GM19240 (cell line): ENCODE results near the gene TSEN15.

Experiments used
- DNase-seq: peaks from one replicate; pipeline ENCODE4 v3.0.0; 2011; ENCODE audit warnings: low spot score; ENCODE audit not compliant: insufficient read length

TSEN15 gene

DNA sequence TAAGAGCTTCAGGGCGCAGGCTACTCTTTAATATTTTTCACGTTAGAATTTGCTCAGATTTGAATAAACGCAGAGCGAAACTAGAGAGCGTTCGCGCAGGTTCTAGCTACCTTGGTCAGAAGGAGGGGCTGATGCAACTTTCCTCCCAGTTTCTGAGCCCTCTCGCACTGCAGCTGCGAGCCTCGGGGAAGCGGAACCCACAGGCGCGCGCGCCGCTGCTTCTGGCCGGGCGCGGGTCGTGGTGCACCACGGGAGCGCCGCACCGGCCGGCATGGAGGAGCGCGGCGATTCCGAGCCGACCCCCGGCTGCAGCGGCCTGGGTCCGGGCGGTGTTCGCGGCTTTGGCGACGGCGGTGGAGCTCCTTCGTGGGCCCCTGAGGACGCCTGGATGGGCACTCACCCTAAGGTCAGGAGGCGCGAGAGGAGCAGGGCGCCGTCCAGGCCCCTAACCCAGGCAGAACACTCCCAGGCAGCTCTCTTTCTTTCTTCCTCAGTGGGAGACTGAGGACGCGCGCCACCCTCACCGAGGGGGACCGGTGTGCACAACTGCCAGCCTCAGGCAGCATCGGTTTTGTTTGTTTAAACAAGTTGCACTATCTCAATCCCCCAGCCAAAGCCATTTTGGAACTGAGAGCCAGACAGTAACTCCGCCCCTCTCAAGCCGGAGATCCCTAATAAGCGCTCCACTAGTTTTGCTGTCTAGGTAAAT lies at the start of gene TSEN15:
Gene TSEN15 (plus strand): TSS at position 246 of the 709 bp plus-strand sequence. CDS start 26 bp downstream, at position 272.
- peak; percentile 65 for DNase-seq

- DNase-seq: no peak
Measured at GRCh38 chr1:184002071-184002470, 49.5 kb upstream of the TSEN15 start.

DNA sequence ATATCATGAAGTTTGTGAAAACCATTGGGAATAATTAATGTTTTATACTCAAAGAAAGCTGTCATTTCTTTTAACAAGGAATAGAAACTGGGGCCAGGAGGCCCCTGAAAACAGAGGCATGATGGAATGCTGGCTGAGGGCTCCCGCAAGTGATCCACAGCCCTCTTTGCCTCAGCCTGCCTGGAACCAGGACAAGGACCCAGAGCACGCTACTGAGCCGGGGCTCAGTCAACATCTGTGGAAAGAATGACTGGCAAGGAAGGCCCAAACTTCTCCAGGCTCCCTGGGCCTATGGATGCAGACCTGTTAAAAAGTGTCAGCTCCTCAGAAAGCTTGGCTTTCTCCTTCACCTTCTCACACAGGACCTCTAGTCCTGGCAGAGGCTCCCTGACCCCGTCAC lies 46.6 kb upstream of the TSEN15 start:
- no peak for DNase-seq

- DNase-seq: no peak
Measured at GRCh38 chr1:184005506-184005905, 46.0 kb upstream of the TSEN15 start.

DNA sequence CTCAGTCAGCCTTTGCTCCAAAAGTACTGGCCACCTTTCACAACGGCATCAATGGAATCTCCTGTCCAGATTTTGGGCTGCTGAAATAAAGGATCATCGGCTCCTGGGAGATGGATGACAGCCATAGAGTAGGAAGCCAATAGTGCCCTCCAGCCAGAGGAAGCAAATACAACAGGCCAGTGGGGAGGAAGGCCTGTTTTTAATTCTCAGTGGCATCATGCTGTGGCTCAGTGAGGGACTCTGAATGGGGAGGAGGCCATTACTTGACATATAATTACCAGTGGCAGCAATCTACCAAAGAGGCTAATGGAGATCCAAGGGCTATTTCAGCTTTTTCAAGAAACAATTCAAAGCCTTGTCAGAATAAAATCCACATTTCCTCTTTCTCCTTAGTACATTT lies 40.7 kb upstream of the TSEN15 start:
- no peak for DNase-seq

- no peak for DNase-seq
Measured at GRCh38 chr1:184012187-184012586, 39.3 kb upstream of the TSEN15 start.

- no peak for DNase-seq
Measured at GRCh38 chr1:184014271-184014670, 37.3 kb upstream of the TSEN15 start.

GRCh38 chr1:184016169-184016568 lies 35.4 kb upstream of the TSEN15 start:
- DNase-seq: no peak

GRCh38 chr1:184017306-184017705 lies 34.2 kb upstream of the TSEN15 start:
- no peak for DNase-seq

DNA sequence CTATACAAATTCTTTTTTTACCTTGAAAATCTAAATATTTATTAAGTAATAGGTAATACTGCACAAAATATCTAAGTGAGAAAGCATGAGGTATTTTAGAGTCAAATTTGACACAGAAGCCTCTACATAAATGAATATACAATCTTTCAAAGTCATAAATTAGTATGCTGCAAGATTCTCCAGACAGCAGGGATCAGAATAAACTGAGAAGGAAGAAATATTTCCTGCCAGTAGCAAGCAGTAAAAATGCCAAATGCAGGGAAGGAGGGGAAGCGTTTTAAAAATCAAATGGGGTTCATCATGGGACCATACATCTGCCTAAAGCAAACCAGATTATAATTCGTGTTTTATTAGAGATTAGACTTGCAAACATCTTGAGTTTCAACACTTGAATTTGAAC lies 32.9 kb upstream of the TSEN15 start:
- DNase-seq: no peak

DNA sequence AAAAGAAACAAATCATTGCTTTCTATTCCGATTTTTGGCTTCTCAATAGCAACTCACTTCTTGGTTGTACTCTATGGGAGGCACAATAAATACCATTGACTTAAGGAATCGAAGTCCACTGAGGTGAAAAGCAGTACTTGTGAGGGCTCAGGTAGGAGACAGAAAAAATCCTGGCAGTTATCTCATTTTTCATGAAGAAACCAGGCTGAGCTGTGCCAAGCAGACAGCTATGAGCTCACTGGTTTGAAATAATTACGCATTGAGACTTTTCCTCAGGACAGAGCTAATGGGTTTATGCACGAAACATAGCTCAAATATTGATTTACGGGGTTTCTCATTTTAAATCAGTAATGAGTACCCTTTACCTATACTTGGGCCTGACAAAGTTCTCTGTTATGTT lies 32.5 kb upstream of the TSEN15 start:
- DNase-seq: no peak

DNA sequence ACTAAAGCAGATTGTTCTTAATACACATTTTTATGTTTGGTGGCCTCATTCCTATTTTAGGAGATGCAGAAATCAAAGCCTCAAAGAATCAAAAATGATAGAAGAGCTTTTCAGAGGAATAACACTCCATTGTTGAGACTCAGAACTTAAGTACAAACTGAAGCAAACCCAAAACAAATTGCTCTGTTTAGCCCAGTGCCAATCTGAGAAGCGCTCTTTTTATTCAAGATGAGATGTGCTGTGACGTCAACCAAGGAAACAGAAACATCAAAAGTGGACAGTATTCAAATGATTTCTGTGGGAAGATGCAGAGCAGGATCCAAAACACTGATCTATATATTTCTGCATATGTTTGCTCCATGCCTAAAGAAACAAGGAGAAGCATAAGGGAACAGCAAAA lies 32.0 kb upstream of the TSEN15 start:
- DNase-seq: no peak

GRCh38 chr1:184020328-184020727 lies 31.2 kb upstream of the TSEN15 start:
- DNase-seq: no peak

DNA sequence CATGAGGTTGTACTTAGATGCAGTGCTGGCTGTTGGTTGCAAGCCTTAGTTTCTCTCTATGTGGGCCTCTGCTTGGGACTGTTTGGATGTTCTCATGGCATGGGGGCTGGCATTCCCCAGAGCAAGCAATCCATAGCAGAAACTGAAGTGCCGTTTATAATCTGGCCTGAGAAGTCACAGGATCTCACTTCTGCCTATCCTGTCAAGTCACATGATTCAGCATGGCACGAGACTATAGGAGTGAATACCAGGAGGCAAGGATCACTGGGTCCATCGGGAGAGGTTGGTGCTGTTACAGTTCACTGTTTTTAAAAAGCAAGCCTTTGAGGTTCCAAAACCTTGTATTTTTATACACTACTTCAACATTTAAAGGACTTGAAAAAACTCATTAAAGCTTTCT lies 30.7 kb upstream of the TSEN15 start:
- DNase-seq: no peak

- no peak for DNase-seq
Measured at GRCh38 chr1:184021728-184022127, 29.8 kb upstream of the TSEN15 start.

- no peak for DNase-seq
Measured at GRCh38 chr1:184022668-184023067, 28.9 kb upstream of the TSEN15 start.

GRCh38 chr1:184023171-184023570 lies 28.4 kb upstream of the TSEN15 start:
- no peak for DNase-seq

DNA sequence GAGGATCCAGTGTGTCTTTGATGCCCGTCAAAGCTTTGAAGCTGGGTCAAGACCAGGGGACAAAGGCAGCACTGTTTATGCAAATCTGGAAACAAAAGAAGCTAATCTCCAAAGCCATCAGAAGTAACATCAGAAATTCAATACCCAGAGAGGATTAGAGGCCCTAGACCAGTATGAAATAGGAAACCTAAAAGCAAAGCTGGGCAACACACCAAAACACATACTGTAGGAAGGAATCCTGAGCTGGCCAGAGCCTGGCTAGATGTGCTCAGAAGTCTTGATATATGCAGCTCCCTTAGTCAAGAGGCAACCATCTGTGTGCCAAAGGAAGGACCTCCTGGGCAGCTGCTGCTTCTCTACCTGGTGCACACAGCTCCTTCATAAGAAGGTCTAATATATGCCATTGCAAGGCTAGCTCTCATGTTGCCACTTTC lies 26.3 kb upstream of the TSEN15 start:
- DNase-seq: no peak

DNA sequence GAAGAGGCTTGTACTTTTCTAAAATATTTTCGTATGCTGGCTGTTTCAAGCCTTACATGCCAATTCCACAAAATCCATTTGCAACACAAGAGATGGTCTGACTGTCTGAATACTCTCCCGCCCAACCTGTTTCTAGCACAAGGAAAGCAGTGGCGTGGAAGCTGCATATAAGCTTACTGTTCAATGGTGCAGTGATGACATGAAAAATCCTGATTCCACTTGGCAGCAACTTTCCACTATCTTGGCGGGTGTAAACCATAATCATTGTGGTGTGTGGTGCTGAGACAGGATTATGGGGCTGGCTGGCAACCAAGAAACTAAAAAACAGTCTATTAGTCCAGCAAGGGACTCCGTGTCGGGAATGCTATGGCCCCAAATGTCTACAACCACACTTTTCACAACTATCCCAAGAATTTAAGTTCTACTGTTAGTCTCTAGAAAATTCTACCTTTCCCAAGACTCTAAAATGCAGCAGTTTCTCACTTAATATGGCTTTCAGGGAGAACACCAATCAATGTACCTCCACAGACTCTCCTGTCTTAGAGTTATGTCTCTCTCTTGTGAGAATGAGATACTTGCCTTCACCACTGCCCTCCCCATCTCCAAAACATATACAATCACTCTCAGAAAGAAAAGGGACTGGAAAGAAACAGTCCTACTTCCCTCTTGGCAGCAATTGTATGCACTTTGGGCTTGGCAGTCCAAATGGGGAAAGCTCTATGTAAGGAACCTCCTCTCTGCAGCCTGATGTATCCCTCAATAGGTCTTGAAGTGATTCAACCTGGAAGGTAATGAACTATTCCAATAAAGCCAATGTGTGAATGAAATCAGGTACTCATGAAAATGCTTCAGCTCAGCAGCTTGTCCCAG lies 23.5 kb upstream of the TSEN15 start:
- DNase-seq: no peak

- no peak for DNase-seq
Measured at GRCh38 chr1:184028854-184029623, 22.5 kb upstream of the TSEN15 start.

DNA sequence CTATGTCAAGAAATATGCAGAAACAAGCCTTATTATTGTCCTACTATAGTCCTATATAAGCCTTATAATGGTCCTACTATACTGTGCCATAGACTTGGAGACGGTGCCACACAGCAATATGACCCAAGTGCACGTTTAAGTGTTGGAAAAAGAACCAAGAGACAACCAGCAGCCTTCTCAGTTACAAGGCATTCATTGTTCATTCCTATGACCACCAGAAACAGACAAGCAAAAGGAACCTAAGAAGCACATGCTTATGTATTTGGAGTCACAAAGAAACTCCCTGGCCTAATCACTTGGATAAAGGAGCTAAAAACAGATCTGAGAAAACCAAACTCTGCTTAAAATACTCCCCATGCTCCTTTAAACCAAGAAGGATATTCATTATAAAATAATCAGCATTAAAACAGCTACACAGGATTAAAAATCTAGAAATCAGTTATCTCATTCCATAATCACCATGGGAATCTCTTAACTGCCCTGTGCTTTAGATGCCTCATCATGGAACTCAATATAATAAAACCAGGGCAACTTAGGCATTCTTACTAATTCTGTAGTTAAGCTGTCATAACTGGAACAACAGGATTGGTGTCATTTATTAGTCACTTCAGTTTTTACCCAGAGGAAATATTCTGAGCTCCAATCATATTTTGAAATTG lies 21.0 kb upstream of the TSEN15 start:
- no peak for DNase-seq

GRCh38 chr1:184031092-184031408 lies 20.5 kb upstream of the TSEN15 start:
- DNase-seq: no peak
